ENCODE data around the gene MED8. TPM values are rescaled to one million over a fixed set of nuclear protein-coding genes. Genes with fewer than 3 reads are reported as not detected.

MED8 gene
- total RNA-seq, 1 experiment from 2014 or later: 54.8 TPM

DNA sequence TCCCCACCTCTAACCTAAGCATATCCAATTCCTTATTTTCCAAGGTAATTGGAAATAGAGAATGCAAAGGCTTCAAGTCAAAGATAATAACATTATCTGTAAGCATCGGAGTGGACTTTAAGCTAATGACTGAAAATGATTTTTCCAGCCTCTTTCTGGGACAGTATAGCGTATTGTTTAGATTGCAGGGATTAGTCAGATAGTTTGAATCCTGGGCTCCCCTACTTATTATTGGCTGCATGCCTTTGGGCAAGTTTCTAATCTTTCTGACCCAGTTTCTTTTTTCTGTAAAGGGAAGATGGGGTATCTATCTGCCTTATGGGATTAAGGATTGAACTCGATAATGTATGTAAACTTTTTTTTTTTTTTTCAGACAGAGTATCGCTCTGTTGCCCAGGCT lies 32.3 kb downstream of the MED8 start:
- H3K4me2 ChIP-seq: peak overlapping the region; percentile 86; the same call in 1 of the 2 replicates
- no peak for DNase-seq
- no peaks in the 10 kb centered on the region for H3K9me3 ChIP-seq (ENCODE audit: insufficient read depth, low read depth)
- no peak for TF ChIP-seq EZH2 (IDR thresholded peaks at IDR 0.05; ENCODE audit: low read depth)
- TF ChIP-seq CTCF (conservative IDR thresholded peaks at IDR 0.05): no peak
- ChIA-PET POLR2A (ENCODE audit: unreplicated experiment) (no interaction called here), CTCF (interaction anchor here (0.6 to 1.2 kb wide), 2 partner anchors 19 to 114 kb away, joined by 3 to 5 read pairs; partner anchors contain the start of gene MPL)
- H3K4me1 ChIP-seq (replicated peaks; ENCODE audit: insufficient read depth): peaks cover 32% of the 10 kb centered on the region
- H4K20me1 ChIP-seq (ENCODE audit: insufficient read depth): 0 out of 2 replicates have a peak, but pooled peaks cover 3% of the 10 kb centered on the region
- no peak overlapping the region for H2AFZ ChIP-seq
- H3K36me3 ChIP-seq (ENCODE audit: low read depth): peaks cover 18% of the 10 kb centered on the region
- peaks cover 43% of the 10 kb centered on the region for H3K79me2 ChIP-seq (ENCODE audit: low read depth)
- H3K27me3 ChIP-seq (ENCODE audit: insufficient read depth, low read depth): no peaks in the 10 kb centered on the region
- peaks cover 39% of the 10 kb centered on the region; the same call in 1 of the 2 replicates for H3F3A ChIP-seq (ENCODE audit: insufficient read depth, low read depth)
- H3K4me3 ChIP-seq: peak overlapping the region; percentile 86; the same call in 1 of the 2 replicates
- no TSS peak for BruUV-seq (replicated peaks)
- no peak overlapping the region for H3K27ac ChIP-seq
- intact Hi-C loops (cut with micrococcal nuclease; ENCODE audit: unreplicated experiment): loop anchor here (5.0 kb wide), 1 partner anchor 170 kb away; no protein-coding TSS in a partner anchor
- no peaks in the 10 kb centered on the region for H3K9me2 ChIP-seq (ENCODE audit: insufficient read depth)

- DNase-seq: no peak
- Histone ChIP-seq H3K9me3 (ENCODE audit: insufficient read depth, low read depth) (no peaks in the 10 kb centered on the region), H4K20me1 (ENCODE audit: insufficient read depth) (no peaks in the 10 kb centered on the region), H3K36me3 (ENCODE audit: low read depth) (no peaks in the 10 kb centered on the region; the same call in 1 of the 2 replicates), H3F3A (ENCODE audit: insufficient read depth, low read depth) (peaks cover 35% of the 10 kb centered on the region), H3K4me1 (replicated peaks; ENCODE audit: insufficient read depth) (peaks cover 15% of the 10 kb centered on the region), H3K79me2 (ENCODE audit: low read depth) (peaks cover 19% of the 10 kb centered on the region), H2AFZ (no peak overlapping the region), H3K4me2 (no peak overlapping the region), H3K27ac (no peak overlapping the region), H3K27me3 (ENCODE audit: insufficient read depth, low read depth) (no peaks in the 10 kb centered on the region), H3K4me3 (no peak overlapping the region), H3K9me2 (ENCODE audit: insufficient read depth) (no peaks in the 10 kb centered on the region)
- ChIA-PET POLR2A (ENCODE audit: unreplicated experiment) (no interaction called here), CTCF (no interaction called here)
- BruUV-seq (replicated peaks): no TSS peak
- intact Hi-C loops (cut with micrococcal nuclease; ENCODE audit: unreplicated experiment): loop anchor here (5.0 kb wide), 1 partner anchor 172 kb away; no protein-coding TSS in a partner anchor
- TF ChIP-seq CTCF (conservative IDR thresholded peaks at IDR 0.05) (no peak), EZH2 (IDR thresholded peaks at IDR 0.05; ENCODE audit: low read depth) (no peak)
These were observed 34.7 kb downstream of the MED8 start for GRCh38 chr1:43354936-43355335.

DNA sequence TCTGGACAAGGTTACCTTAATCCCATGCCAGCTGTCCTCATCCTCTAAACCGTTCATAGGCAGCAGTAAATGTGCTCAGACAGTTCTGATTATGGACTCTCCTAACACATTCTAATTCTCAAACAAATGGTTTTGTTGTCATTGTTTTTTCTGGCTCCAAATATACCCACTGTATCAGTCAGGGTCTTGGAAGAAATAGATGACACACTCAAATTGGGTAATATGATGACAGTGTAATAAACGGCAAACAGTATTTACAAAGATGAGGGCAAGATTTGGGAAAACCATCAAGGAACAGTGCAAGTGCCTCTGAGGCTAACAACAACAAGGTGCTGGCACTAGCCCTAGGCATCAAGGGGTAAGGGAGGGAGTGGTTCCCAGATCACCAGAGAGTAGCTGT lies 35.1 kb downstream of the MED8 start:
- TF ChIP-seq CTCF (conservative IDR thresholded peaks at IDR 0.05): no peak
- TF ChIP-seq EZH2 (IDR thresholded peaks at IDR 0.05; ENCODE audit: low read depth): no peak
- H4K20me1 ChIP-seq (ENCODE audit: insufficient read depth): no peaks in the 10 kb centered on the region
- H2AFZ ChIP-seq: no peak overlapping the region
- no peak for DNase-seq
- H3K36me3 ChIP-seq (ENCODE audit: low read depth): no peaks in the 10 kb centered on the region
- H3F3A ChIP-seq (ENCODE audit: insufficient read depth, low read depth): peaks cover 35% of the 10 kb centered on the region
- H3K9me3 ChIP-seq (ENCODE audit: insufficient read depth, low read depth): no peaks in the 10 kb centered on the region
- no TSS peak for BruUV-seq (replicated peaks)
- H3K4me1 ChIP-seq (replicated peaks; ENCODE audit: insufficient read depth): peaks cover 19% of the 10 kb centered on the region
- no peaks in the 10 kb centered on the region for H3K9me2 ChIP-seq (ENCODE audit: insufficient read depth)
- intact Hi-C loops (cut with micrococcal nuclease; ENCODE audit: unreplicated experiment): no loop called here
- H3K4me2 ChIP-seq: no peak overlapping the region
- H3K79me2 ChIP-seq (ENCODE audit: low read depth): peaks cover 15% of the 10 kb centered on the region
- no peak overlapping the region for H3K27ac ChIP-seq
- no peak overlapping the region for H3K4me3 ChIP-seq
- POLR2A ChIA-PET (ENCODE audit: unreplicated experiment): no interaction called here
- CTCF ChIA-PET: interaction anchor here (0.5 kb wide), 1 partner anchor 84 kb away, joined by 3 read pairs; the partner anchor contains the start of gene TMEM125
- no peaks in the 10 kb centered on the region for H3K27me3 ChIP-seq (ENCODE audit: insufficient read depth, low read depth)
